ENCODE data around the gene PRSS8.

PRSS8 gene

GRCh38 chr16:31130899-31131298 is 4.6 kb downstream of the PRSS8 start:
- no peak for DNase-seq (ENCODE audit: low read depth)
- TF ChIP-seq, protein P1, sequence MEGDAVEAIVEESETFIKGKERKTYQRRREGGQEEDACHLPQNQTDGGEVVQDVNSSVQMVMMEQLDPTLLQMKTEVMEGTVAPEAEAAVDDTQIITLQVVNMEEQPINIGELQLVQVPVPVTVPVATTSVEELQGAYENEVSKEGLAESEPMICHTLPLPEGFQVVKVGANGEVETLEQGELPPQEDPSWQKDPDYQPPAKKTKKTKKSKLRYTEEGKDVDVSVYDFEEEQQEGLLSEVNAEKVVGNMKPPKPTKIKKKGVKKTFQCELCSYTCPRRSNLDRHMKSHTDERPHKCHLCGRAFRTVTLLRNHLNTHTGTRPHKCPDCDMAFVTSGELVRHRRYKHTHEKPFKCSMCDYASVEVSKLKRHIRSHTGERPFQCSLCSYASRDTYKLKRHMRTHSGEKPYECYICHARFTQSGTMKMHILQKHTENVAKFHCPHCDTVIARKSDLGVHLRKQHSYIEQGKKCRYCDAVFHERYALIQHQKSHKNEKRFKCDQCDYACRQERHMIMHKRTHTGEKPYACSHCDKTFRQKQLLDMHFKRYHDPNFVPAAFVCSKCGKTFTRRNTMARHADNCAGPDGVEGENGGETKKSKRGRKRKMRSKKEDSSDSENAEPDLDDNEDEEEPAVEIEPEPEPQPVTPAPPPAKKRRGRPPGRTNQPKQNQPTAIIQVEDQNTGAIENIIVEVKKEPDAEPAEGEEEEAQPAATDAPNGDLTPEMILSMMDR (conservative IDR thresholded peaks at IDR 0.05; ENCODE audit: low read depth, low read length), result no peak
- H3K4me3 ChIP-seq (ENCODE audit: low read length), result no peak overlapping the region

- TF ChIP-seq, protein P1 (conservative IDR thresholded peaks at IDR 0.05; ENCODE audit: low read depth, low read length), result no peak
- DNase-seq (ENCODE audit: low read depth), result no peak
- no peak overlapping the region for H3K4me3 ChIP-seq (ENCODE audit: low read length)
These were observed 5.1 kb downstream of the PRSS8 start for GRCh38 chr16:31130336-31130891.

DNA sequence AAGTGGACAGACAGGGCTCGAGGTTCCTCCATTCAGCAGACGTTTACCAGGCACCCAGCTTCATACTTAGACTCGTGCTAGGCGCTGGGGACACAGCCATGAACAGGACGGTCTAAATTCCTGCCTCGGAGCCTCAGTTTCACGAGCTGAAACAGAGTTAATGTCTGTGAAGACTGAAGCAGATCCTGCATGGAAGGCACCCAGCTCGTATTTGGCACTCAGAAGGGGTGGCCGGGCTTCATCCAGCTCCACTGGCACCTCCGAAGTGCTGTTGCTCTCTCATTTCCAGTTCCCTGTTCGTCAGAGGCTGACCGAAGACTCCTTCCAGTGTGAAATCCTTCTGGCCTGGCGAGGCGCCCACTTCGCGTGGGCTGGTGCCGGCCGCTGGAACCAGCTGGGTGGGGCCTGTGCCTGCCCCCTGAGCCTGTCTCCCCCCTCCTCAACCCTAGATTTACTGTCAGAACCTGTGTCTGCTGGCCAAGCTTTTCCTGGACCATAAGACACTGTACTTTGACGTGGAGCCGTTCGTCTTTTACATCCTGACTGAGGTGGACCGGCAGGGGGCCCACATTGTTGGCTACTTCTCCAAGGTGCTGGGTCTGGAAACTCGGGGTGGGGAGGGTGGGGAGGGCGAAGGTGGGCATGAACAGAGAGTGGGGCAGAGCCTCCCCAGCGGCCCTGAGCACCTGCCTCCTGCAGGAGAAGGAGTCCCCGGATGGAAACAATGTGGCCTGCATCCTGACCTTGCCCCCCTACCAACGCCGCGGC is 5.8 kb downstream of the PRSS8 start:
- DNase-seq (ENCODE audit: low read depth), result no peak
- H3K4me3 ChIP-seq (ENCODE audit: low read length), result no peak overlapping the region
- TF ChIP-seq, protein P1 (conservative IDR thresholded peaks at IDR 0.05; ENCODE audit: low read depth, low read length), result no peak

GRCh38 chr16:31128711-31129567 is 6.6 kb downstream of the PRSS8 start:
- TF ChIP-seq, protein P1 (conservative IDR thresholded peaks at IDR 0.05; ENCODE audit: low read depth, low read length), result no peak
- no peak overlapping the region for H3K4me3 ChIP-seq (ENCODE audit: low read length)
- DNase-seq (ENCODE audit: low read depth), result no peak

DNA sequence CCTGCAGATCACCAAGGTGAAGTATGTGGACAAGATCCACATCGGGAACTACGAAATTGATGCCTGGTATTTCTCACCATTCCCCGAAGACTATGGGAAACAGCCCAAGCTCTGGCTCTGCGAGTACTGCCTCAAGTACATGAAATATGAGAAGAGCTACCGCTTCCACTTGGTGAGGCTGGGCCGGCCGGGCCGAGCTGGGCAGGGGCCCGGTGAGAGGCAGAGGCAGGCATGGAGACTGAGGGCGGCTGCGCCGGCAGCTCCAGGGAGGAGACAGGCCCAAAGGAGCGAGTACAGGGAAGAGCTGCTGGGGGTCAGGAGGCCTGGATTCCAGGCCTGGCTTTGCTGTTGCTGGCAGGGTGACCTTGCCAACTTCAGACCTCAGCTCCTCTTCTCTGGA is 8.3 kb downstream of the PRSS8 start:
- TF ChIP-seq, protein P1 (conservative IDR thresholded peaks at IDR 0.05; ENCODE audit: low read depth, low read length), result no peak
- H3K4me3 ChIP-seq (ENCODE audit: low read length), result no peak overlapping the region
- DNase-seq (ENCODE audit: low read depth), result no peak

- DNase-seq (ENCODE audit: low read depth), result no peak
- TF ChIP-seq, protein P1 (conservative IDR thresholded peaks at IDR 0.05; ENCODE audit: low read depth, low read length), result no peak
- H3K4me3 ChIP-seq (ENCODE audit: low read length), result no peak overlapping the region
These were observed 9.7 kb downstream of the PRSS8 start for GRCh38 chr16:31125844-31126243.

Measured in retinal pigment epithelial cell (primary cell).